ENCODE data around the gene TBL1XR1.

Gene TBL1XR1

GRCh38 chr3:177224414-177224813 lies 27.1 kb upstream of the TBL1XR1 start:
- Histone ChIP-seq H3K36me3 (ENCODE audit: control insufficient read depth in 2 of 2, insufficient read depth in 2 of 2, low read length in 2 of 2) (no peaks in the 10 kb centered on the region), H3K27ac (ENCODE audit: low read length) (no peak overlapping the region), H3K9me3 (ENCODE audit: control insufficient read depth in 2 of 2, low read length in 2 of 2) (no peaks in the 10 kb centered on the region), H3K4me1 (ENCODE audit: control insufficient read depth, insufficient read depth, low read length) (no peaks in the 10 kb centered on the region), H3K27me3 (ENCODE audit: control insufficient read depth in 1 of 2, insufficient read depth in 2 of 2, low read length in 2 of 2) (no peaks in the 10 kb centered on the region), H3K4me3 (ENCODE audit: low read length in 2 of 2) (no peak overlapping the region), H3K9ac (ENCODE audit: low read length in 2 of 2) (no peak overlapping the region)

GRCh38 chr3:177221744-177222143 lies 24.5 kb upstream of the TBL1XR1 start:
- no peaks in the 10 kb centered on the region for H3K36me3 ChIP-seq (ENCODE audit: control insufficient read depth in 2 of 2, insufficient read depth in 2 of 2, low read length in 2 of 2)
- no peak overlapping the region for H3K9ac ChIP-seq (ENCODE audit: low read length in 2 of 2)

GRCh38 chr3:177220136-177220974 lies 23.1 kb upstream of the TBL1XR1 start:
- no peaks in the 10 kb centered on the region for H3K27me3 ChIP-seq (ENCODE audit: control insufficient read depth in 1 of 2, insufficient read depth in 2 of 2, low read length in 2 of 2)
- H3K4me3 ChIP-seq (ENCODE audit: low read length in 2 of 2) = no peak overlapping the region
- no peaks in the 10 kb centered on the region for H3K36me3 ChIP-seq (ENCODE audit: control insufficient read depth in 2 of 2, insufficient read depth in 2 of 2, low read length in 2 of 2)
- no peaks in the 10 kb centered on the region for H3K9me3 ChIP-seq (ENCODE audit: control insufficient read depth in 2 of 2, low read length in 2 of 2)
- no peaks in the 10 kb centered on the region for H3K4me1 ChIP-seq (ENCODE audit: control insufficient read depth, insufficient read depth, low read length)
- H3K9ac ChIP-seq (ENCODE audit: low read length in 2 of 2) = no peak overlapping the region
- H3K27ac ChIP-seq (ENCODE audit: low read length) = no peak overlapping the region

More at GRCh38 chr3:177221744-177222143, 24.5 kb upstream of the TBL1XR1 start:
- Histone ChIP-seq H3K4me3 (ENCODE audit: low read length in 2 of 2) (no peak overlapping the region), H3K27me3 (ENCODE audit: control insufficient read depth in 1 of 2, insufficient read depth in 2 of 2, low read length in 2 of 2) (no peaks in the 10 kb centered on the region), H3K27ac (ENCODE audit: low read length) (no peak overlapping the region), H3K9me3 (ENCODE audit: control insufficient read depth in 2 of 2, low read length in 2 of 2) (no peaks in the 10 kb centered on the region), H3K4me1 (ENCODE audit: control insufficient read depth, insufficient read depth, low read length) (no peaks in the 10 kb centered on the region)

GRCh38 chr3:177213801-177214535 lies 16.7 kb upstream of the TBL1XR1 start:
- no peaks in the 10 kb centered on the region for H3K27me3 ChIP-seq (ENCODE audit: control insufficient read depth in 1 of 2, insufficient read depth in 2 of 2, low read length in 2 of 2)
- no peak overlapping the region for H3K27ac ChIP-seq (ENCODE audit: low read length)
- no peaks in the 10 kb centered on the region for H3K9me3 ChIP-seq (ENCODE audit: control insufficient read depth in 2 of 2, low read length in 2 of 2)
- H3K9ac ChIP-seq (ENCODE audit: low read length in 2 of 2) = no peak overlapping the region
- H3K4me3 ChIP-seq (ENCODE audit: low read length in 2 of 2) = no peak overlapping the region
- no peaks in the 10 kb centered on the region for H3K36me3 ChIP-seq (ENCODE audit: control insufficient read depth in 2 of 2, insufficient read depth in 2 of 2, low read length in 2 of 2)
- no peaks in the 10 kb centered on the region for H3K4me1 ChIP-seq (ENCODE audit: control insufficient read depth, insufficient read depth, low read length)

GRCh38 chr3:177212756-177213155 lies 15.5 kb upstream of the TBL1XR1 start:
- Histone ChIP-seq H3K9me3 (ENCODE audit: control insufficient read depth in 2 of 2, low read length in 2 of 2) (no peaks in the 10 kb centered on the region), H3K27ac (ENCODE audit: low read length) (no peak overlapping the region), H3K27me3 (ENCODE audit: control insufficient read depth in 1 of 2, insufficient read depth in 2 of 2, low read length in 2 of 2) (no peaks in the 10 kb centered on the region), H3K4me3 (ENCODE audit: low read length in 2 of 2) (no peak overlapping the region), H3K9ac (ENCODE audit: low read length in 2 of 2) (no peak overlapping the region), H3K4me1 (ENCODE audit: control insufficient read depth, insufficient read depth, low read length) (no peaks in the 10 kb centered on the region), H3K36me3 (ENCODE audit: control insufficient read depth in 2 of 2, insufficient read depth in 2 of 2, low read length in 2 of 2) (no peaks in the 10 kb centered on the region)

- no peaks in the 10 kb centered on the region for H3K9me3 ChIP-seq (ENCODE audit: control insufficient read depth in 2 of 2, low read length in 2 of 2)
- H3K9ac ChIP-seq (ENCODE audit: low read length in 2 of 2) = no peak overlapping the region
- no peaks in the 10 kb centered on the region for H3K27me3 ChIP-seq (ENCODE audit: control insufficient read depth in 1 of 2, insufficient read depth in 2 of 2, low read length in 2 of 2)
- no peaks in the 10 kb centered on the region for H3K36me3 ChIP-seq (ENCODE audit: control insufficient read depth in 2 of 2, insufficient read depth in 2 of 2, low read length in 2 of 2)
- H3K27ac ChIP-seq (ENCODE audit: low read length) = no peak overlapping the region
- H3K4me3 ChIP-seq (ENCODE audit: low read length in 2 of 2) = no peak overlapping the region
- no peaks in the 10 kb centered on the region for H3K4me1 ChIP-seq (ENCODE audit: control insufficient read depth, insufficient read depth, low read length)
Measured at GRCh38 chr3:177212278-177212610, 15.0 kb upstream of the TBL1XR1 start.

GRCh38 chr3:177211503-177212277 lies 14.4 kb upstream of the TBL1XR1 start:
- no peaks in the 10 kb centered on the region for H3K4me1 ChIP-seq (ENCODE audit: control insufficient read depth, insufficient read depth, low read length)
- H3K36me3 ChIP-seq (ENCODE audit: control insufficient read depth in 2 of 2, insufficient read depth in 2 of 2, low read length in 2 of 2) = no peaks in the 10 kb centered on the region
- no peak overlapping the region for H3K9ac ChIP-seq (ENCODE audit: low read length in 2 of 2)
- H3K4me3 ChIP-seq (ENCODE audit: low read length in 2 of 2) = no peak overlapping the region
- no peaks in the 10 kb centered on the region for H3K27me3 ChIP-seq (ENCODE audit: control insufficient read depth in 1 of 2, insufficient read depth in 2 of 2, low read length in 2 of 2)
- no peak overlapping the region for H3K27ac ChIP-seq (ENCODE audit: low read length)
- no peaks in the 10 kb centered on the region for H3K9me3 ChIP-seq (ENCODE audit: control insufficient read depth in 2 of 2, low read length in 2 of 2)

GRCh38 chr3:177210744-177211502 lies 13.6 kb upstream of the TBL1XR1 start:
- H3K27ac ChIP-seq (ENCODE audit: low read length) = no peak overlapping the region
- no peaks in the 10 kb centered on the region for H3K4me1 ChIP-seq (ENCODE audit: control insufficient read depth, insufficient read depth, low read length)
- H3K27me3 ChIP-seq (ENCODE audit: control insufficient read depth in 1 of 2, insufficient read depth in 2 of 2, low read length in 2 of 2) = no peaks in the 10 kb centered on the region
- H3K9ac ChIP-seq (ENCODE audit: low read length in 2 of 2) = no peak overlapping the region
- H3K4me3 ChIP-seq (ENCODE audit: low read length in 2 of 2) = no peak overlapping the region
- H3K9me3 ChIP-seq (ENCODE audit: control insufficient read depth in 2 of 2, low read length in 2 of 2) = no peaks in the 10 kb centered on the region
- H3K36me3 ChIP-seq (ENCODE audit: control insufficient read depth in 2 of 2, insufficient read depth in 2 of 2, low read length in 2 of 2) = no peaks in the 10 kb centered on the region

GRCh38 chr3:177209509-177209908 lies 12.2 kb upstream of the TBL1XR1 start:
- no peak overlapping the region for H3K27ac ChIP-seq (ENCODE audit: low read length)
- no peak overlapping the region for H3K9ac ChIP-seq (ENCODE audit: low read length in 2 of 2)
- no peak overlapping the region for H3K4me3 ChIP-seq (ENCODE audit: low read length in 2 of 2)
- H3K9me3 ChIP-seq (ENCODE audit: control insufficient read depth in 2 of 2, low read length in 2 of 2) = no peaks in the 10 kb centered on the region
- no peaks in the 10 kb centered on the region for H3K36me3 ChIP-seq (ENCODE audit: control insufficient read depth in 2 of 2, insufficient read depth in 2 of 2, low read length in 2 of 2)
- no peaks in the 10 kb centered on the region for H3K27me3 ChIP-seq (ENCODE audit: control insufficient read depth in 1 of 2, insufficient read depth in 2 of 2, low read length in 2 of 2)
- H3K4me1 ChIP-seq (ENCODE audit: control insufficient read depth, insufficient read depth, low read length) = no peaks in the 10 kb centered on the region

GRCh38 chr3:177208781-177209180 lies 11.5 kb upstream of the TBL1XR1 start:
- H3K27ac ChIP-seq (ENCODE audit: low read length) = no peak overlapping the region
- no peaks in the 10 kb centered on the region for H3K36me3 ChIP-seq (ENCODE audit: control insufficient read depth in 2 of 2, insufficient read depth in 2 of 2, low read length in 2 of 2)
- no peaks in the 10 kb centered on the region for H3K9me3 ChIP-seq (ENCODE audit: control insufficient read depth in 2 of 2, low read length in 2 of 2)

More at GRCh38 chr3:177208781-177209180, 11.5 kb upstream of the TBL1XR1 start:
- Histone ChIP-seq H3K4me3 (ENCODE audit: low read length in 2 of 2) (no peak overlapping the region), H3K9ac (ENCODE audit: low read length in 2 of 2) (no peak overlapping the region), H3K4me1 (ENCODE audit: control insufficient read depth, insufficient read depth, low read length) (no peaks in the 10 kb centered on the region), H3K27me3 (ENCODE audit: control insufficient read depth in 1 of 2, insufficient read depth in 2 of 2, low read length in 2 of 2) (no peaks in the 10 kb centered on the region)
